Mesenteric fat pad (tissue), 1 donor: ENCODE data around the gene FER. TPM values are rescaled to one million over a fixed set of nuclear protein-coding genes. Genes with fewer than 3 reads are reported as not detected.
"Not testable (repeated sequence)": the region's sequence is repeated elsewhere in the genome, so short reads cannot be mapped to it uniquely, and the experiment has no call there.

Experiments used
- DNase-seq: peaks from one replicate; pipeline ENCODE4 v3.0.0-alpha.2; 2020; ENCODE audit warnings: low spot score
- total RNA-seq: library from RNA; stranded (reverse); fragmentation: NEBNext Ultra II Directional; extraction: Animal tissue kit (Norgen Biotek cat#: 25700); gene quantifications from one replicate; pipeline ENCODE4 v1.2.1, GENCODE V29; 2021
- donor health status: DM: yes; HTN: yes; CAD: no.

Gene FER
- total RNA-seq, 1 donor from 2014 or later: 37.6 TPM

- DNase-seq: no peak
Measured at GRCh38 chr5:108947164-108947563, 199.5 kb downstream of the FER start.

GRCh38 chr5:108950276-108950675 lies 202.6 kb downstream of the FER start:
- no peak for DNase-seq

GRCh38 chr5:108953940-108954339 lies 206.2 kb downstream of the FER start:
- DNase-seq: no peak

- DNase-seq: no peak
Measured at GRCh38 chr5:108957333-108957732, 209.6 kb downstream of the FER start.

- DNase-seq: no peak
Measured at GRCh38 chr5:108966910-108967309, 219.2 kb downstream of the FER start.

GRCh38 chr5:108974594-108974993 lies 226.9 kb downstream of the FER start:
- no peak for DNase-seq

GRCh38 chr5:108975697-108976096 lies 228.0 kb downstream of the FER start:
- DNase-seq: no peak

GRCh38 chr5:108983461-108984092 lies 235.9 kb downstream of the FER start:
- DNase-seq: no peak

- DNase-seq: no peak
Measured at GRCh38 chr5:108989761-108990392, 242.2 kb downstream of the FER start.

GRCh38 chr5:108992396-108993085 lies 244.8 kb downstream of the FER start:
- DNase-seq: not testable (repeated sequence)

- not testable (repeated sequence) for DNase-seq
Measured at GRCh38 chr5:108993440-108993839, 245.7 kb downstream of the FER start.

- DNase-seq: no peak
Measured at GRCh38 chr5:108997720-108998119, 250.0 kb downstream of the FER start.

GRCh38 chr5:108998216-108998615 lies 250.5 kb downstream of the FER start:
- peak; percentile 65 for DNase-seq

- DNase-seq: no peak
Measured at GRCh38 chr5:109003928-109004327, 256.2 kb downstream of the FER start.

GRCh38 chr5:109005297-109006009 lies 257.8 kb downstream of the FER start:
- no peak for DNase-seq

- DNase-seq: no peak
Measured at GRCh38 chr5:109006129-109006528, 258.4 kb downstream of the FER start.

GRCh38 chr5:109016300-109016699 lies 268.6 kb downstream of the FER start:
- DNase-seq: no peak

GRCh38 chr5:109022056-109022455 lies 274.4 kb downstream of the FER start:
- DNase-seq: no peak

GRCh38 chr5:109025729-109026128 lies 278.0 kb downstream of the FER start:
- not testable (repeated sequence) for DNase-seq

GRCh38 chr5:109027983-109028607 lies 280.4 kb downstream of the FER start:
- DNase-seq: no peak

GRCh38 chr5:109028608-109029299 lies 281.1 kb downstream of the FER start:
- DNase-seq: no peak
